Measurements from ENCODE around the gene LBHD2.
"Not testable (repeated sequence)": the region's sequence is repeated elsewhere in the genome, so short reads cannot be mapped to it uniquely, and the experiment has no call there.

LBHD2 gene

GRCh38 chr14:103104389-103104653 lies 20.3 kb downstream of the LBHD2 start:
- no peak for DNase-seq (ENCODE audit: low read depth in 3 of 3)

DNA sequence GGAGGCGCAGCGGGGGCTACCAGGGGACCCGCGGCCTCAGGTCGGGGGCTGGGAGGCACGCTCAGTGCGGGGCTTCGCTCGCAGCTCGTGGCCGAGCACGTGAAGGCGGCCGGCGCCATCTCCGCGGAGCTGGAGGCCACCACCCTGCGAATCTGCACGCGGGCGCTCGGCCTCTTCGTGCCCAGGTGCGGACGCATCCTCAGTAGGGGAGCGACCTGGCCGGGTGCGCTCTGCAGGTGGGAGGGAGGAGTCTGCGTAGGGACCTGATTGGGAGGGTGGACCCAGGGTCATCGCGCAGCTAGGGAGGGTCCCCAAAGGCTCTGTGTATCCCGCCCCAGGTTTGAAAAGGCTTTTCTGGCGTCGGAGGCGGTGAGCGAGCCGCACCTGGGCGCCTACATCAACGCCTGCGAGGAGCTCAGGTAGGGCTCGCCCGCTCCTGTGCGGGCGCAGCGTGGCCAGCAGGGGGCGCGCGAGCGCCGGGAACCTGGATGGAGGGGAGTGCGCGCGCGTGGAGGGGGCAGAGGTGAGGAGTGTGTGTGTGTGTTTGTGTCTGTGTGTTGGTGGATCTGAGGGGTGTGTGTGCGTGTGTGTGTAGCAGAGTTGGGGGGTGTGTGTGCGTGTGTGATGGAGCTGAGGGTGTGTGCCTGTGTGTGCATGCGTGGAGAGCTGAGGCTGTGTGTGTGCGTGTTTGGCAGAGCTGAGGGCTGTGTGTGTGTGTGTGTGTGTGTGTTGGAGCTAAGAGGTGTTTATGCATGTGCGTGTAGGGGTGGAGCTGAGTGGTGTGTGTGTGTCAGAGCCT lies 20.8 kb downstream of the LBHD2 start:
- DNase-seq (ENCODE audit: low read depth in 3 of 3), result peak; percentile 54 to 63 (median 60)

DNA sequence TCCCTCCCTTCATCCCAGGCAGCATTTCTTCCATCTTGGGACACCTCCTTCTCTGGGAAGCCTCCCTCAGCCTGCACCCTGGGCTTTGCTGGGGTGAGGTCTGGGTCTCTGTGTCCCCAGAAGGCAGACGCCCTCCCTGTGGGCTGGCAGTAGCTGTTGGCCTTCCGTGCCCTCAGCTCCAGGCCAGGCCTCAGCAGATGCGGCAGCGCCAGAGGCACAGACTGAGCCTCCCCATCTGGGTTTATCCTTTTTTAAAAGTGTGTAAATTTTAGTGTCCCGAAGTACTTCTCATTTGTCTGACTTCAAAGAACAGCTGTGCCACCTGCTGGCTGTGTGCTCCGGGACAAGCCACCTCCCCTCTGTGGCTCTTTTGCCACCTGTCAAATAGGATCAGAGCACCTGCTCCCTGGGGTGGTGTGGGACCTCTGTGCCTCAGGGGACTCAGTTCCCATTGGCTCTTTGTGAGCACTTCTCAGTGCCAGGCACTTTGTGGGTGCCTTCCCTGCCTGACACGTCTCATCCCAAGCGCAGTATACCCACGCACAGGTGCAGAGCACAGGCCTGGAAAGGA lies 21.7 kb downstream of the LBHD2 start:
- no peak for DNase-seq (ENCODE audit: low read depth in 3 of 3)

GRCh38 chr14:103107455-103107854 lies 23.4 kb downstream of the LBHD2 start:
- no peak for DNase-seq (ENCODE audit: low read depth in 3 of 3)

DNA sequence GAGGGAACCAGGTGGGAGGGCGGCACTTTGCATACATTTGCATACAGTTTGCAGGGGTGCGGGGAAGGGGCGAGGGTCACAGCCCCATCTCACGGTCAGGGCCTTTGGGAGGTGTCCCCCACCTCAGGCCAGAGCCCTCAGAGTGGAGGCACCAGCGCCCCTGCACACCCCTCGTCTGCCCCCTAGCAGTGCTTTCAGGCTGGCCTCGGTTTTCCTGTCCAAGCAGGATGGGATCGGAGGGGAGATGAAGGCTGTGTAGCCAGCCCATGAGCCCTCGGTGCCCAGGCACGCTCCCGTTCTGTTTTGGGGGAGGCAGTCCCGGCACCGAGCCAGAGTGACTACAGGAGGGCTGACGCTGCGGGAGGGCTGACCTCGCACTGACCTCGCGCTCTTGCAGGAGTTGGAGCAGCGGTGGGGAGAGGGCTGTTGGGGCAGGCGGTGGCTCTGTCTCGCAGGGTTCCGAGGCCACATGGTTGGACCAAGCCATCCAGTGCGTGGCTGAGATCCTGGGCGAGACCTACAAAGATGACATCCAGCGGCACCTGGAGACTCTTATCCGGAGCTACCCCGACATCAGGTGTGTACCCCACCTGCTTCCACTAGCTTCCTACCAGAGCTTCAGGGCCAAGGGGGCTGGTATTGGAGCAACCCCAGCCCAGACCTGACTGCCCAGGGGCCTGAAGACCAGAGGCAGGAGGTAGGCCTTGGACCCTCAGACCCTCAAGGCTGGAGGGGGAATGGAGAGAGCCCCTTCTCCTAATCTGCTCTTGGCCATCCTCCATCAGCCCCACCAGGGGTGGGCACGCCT lies 24.1 kb downstream of the LBHD2 start:
- DNase-seq (ENCODE audit: low read depth in 3 of 3), result no peak

DNA sequence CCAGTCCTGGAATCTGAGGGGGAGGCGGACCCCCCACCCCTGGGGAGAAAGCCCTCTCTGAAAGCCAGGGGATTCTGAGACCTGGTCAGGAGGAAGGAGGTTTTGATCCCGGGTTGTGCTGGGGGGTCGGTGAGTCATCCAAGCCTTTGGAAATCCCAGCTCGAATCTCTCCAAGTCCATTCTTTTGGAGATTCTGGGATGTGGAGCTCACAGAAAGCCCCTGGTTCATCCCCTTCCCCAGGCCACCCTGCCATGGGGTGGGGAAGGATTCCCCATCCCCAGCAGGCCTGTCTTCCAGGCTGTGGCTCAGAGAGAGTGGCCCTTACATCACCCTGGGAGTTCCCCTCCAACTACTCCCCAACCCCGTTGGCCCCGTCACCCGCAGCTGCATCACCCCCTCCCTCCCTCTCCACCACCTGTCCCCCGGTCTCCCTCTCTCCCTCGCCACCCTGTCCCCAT lies 24.8 kb downstream of the LBHD2 start:
- no peak for DNase-seq (ENCODE audit: low read depth in 3 of 3)

DNA sequence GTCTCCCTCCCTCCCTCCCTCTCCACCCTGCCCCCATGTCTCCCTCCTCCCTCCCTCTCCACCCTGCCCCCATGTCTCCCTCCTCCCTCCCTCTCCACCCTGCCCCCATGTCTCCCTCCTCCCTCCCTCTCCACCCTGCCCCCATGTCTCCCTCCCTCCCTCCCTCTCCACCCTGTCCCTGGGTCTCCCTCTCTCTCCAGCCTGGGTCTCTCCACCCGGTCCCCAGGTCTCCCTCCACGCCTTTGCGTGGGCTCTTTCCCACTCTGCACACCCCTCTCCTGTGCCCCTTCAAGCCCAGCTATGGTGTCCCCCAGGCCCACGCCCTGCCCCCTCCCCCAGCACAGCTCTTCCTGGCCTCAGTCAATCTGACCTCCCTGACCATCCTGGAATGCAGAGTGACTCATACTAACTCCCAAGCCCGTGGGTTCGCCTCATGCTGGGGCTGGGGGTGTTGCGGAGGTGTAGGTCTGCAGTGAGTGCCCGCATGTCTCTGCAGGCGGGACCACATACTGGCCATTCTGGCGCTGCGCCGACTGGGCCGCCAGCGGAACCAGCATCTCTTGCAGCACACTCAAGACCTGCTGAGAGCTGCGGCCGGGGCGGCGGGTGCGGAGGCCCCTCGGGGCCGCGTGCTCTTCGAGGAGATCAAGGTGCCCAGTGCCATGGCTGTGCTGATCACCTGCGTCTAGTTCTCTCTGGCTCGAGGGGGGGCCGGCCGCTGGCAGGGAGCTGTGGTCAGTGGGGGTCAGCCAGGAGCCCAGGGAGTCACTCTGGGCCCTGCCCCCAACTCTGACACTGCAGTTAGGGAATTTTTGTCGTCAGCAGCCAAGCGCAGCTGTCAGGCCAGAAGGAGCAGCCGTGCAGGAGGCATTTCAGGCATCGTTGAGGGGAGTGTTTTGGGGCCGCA lies 25.8 kb downstream of the LBHD2 start:
- no peak for DNase-seq (ENCODE audit: low read depth in 3 of 3)

DNA sequence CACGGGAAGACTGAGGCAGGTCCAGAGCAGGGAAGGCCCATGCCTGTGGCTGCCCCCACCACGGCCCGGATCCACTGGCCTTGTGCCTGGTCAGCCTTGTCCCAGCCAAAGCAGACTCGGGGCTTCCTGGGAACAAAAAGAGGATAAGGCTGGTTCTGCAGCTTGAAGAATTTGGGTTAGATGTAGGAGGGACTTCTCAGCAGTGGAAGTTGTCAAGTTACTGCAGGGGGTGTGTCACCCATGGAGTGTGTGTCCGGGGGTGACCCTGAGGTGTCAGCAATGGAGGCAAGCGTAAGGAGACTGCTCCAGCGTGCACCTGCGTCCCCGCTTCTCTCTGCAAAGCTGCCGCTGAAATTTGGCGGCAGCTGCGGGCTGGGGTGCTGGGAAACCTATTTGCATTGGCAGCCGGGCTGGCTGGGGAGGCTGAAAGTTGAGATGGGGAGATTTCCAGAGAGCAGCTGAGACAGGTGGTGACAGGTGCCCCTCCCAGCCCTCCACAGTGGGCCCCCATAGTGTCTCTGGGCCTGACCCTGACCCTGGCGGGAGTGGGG lies 26.7 kb downstream of the LBHD2 start:
- no peak for DNase-seq (ENCODE audit: low read depth in 3 of 3)

DNA sequence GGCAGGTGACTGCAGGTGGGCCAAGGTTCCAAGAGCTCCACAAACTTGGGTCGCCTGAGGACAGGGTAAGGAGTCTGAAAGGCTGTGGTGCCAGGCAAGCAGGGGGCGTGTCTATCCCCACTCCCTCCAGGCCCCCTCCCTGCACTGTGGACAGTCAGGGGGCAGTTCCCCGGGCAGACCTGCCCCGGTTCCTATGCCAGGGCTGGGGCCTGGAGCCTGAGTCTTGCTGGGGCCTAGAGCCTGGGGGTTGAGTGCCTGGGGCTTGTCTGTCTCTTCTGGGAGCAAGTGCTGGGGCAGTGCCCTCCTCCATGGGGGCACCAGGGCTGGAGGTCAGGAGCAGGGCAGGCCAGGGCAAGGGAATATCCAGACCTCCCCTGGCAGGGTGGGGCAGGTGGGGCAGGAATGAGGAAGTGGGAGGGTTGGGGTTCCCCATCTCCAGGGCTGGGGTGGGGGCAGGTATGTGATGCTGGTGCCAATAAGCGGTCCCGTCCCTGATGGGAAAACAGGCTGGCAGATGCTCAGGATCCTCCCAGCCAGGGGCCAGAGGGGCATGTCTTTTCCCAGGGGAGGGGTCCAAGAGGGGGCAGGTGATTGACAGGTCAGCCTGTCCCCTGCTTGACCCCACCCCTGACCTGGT lies 27.3 kb downstream of the LBHD2 start:
- DNase-seq (ENCODE audit: low read depth in 3 of 3), result no peak

DNA sequence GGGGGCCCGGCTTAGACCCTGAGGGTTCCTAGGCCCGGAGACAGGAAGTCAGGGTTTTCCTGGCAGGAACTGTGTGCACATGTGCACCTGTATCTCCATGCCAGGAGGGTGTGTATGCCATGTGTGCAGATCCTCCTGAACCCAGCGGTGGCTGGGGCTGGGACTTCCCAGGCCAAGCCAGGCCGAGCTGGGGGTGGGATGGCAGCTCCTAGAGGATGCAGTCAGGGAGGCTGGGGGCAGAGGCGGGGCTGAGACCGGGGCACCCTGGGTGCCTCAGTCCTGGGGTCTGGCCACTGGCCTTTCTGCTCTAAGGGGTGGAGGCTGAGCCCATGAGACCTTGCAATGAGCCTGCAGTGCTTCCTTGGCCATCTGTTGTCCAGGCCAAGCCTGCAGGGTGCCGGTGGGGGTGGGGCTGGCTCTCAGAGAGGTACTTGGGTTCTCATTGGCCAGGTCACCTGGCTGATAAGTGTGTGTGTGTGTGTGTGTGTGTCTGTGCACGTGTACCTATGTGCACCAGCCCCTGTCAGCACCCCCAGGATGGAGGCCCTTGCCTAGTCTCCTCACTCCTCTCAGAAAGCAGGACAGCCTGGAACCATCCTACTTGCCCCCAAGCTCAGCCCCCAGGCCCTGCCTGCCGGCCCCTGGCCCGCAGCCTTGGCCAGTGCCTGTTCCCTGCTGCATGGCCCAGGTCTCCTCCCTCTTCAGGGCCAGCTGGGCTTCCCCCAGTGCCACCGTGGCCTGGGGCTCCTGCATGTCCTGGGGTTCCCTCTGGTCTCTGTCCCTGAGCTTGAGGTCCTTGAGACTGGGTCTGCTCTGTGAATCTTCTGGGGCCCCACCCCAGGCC lies 28.6 kb downstream of the LBHD2 start:
- DNase-seq (ENCODE audit: low read depth in 3 of 3), result no peak

- no peak for DNase-seq (ENCODE audit: low read depth in 3 of 3)
Observed at GRCh38 chr14:103113303-103113702, 29.3 kb downstream of the LBHD2 start.

- DNase-seq (ENCODE audit: low read depth in 3 of 3), result no peak
Observed at GRCh38 chr14:103113774-103114173, 29.8 kb downstream of the LBHD2 start.

- DNase-seq (ENCODE audit: low read depth in 3 of 3), result not testable (repeated sequence)
Observed at GRCh38 chr14:103115086-103115679, 31.2 kb downstream of the LBHD2 start.

- no peak for DNase-seq (ENCODE audit: low read depth in 3 of 3)
Observed at GRCh38 chr14:103115845-103116572, 32.0 kb downstream of the LBHD2 start.

GRCh38 chr14:103116636-103117035 lies 32.6 kb downstream of the LBHD2 start:
- DNase-seq (ENCODE audit: low read depth in 3 of 3), result no peak

- not testable (repeated sequence) for DNase-seq (ENCODE audit: low read depth in 3 of 3)
Observed at GRCh38 chr14:103117499-103117898, 33.5 kb downstream of the LBHD2 start.

GRCh38 chr14:103118018-103118662 lies 34.1 kb downstream of the LBHD2 start:
- no peak for DNase-seq (ENCODE audit: low read depth in 3 of 3)

DNA sequence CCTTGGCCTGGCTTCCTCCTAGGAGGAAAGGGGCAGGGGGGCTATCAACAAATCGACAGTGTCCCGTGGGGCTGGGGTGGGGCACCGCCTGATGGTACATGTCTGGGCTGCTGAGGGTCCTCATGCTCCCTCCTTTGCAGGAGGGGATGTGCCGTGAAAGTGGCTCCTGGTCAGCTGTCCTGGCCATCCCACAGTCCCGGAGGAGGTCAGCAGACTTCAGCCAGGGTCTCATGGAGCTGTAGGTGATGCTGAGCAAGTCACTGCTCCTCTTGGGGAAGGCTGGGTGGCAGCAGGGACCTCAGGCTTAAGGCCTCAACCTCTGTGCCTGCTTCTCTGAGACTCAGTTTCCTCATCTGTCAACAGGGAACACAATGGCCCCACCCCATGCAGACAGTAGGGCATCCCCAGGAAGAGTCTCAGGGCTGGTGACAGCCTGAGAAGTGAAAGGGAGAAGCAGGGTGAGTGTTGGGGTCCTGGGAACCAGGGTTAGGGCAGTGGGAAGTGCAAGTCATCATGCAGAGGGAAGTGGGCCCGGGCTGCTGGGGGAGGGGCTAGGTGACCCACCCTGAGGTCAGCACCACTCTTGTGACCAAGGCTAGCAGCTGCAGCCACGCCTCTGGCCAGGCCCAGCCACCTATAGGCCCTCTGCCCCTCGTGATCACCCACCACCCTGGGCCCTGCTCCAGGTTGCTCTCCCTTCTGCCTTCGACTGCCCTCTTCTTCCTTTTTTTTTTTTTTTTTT lies 34.8 kb downstream of the LBHD2 start:
- DNase-seq (ENCODE audit: low read depth in 3 of 3), result no peak

Data from stimulated activated CD4-positive, alpha-beta T cell treated with anti-CD3 and anti-CD28 coated beads, TNF-alpha, amount 100 ng/mL, for 24 hours (primary cell).